PFSK-1 (cell line): Measurements from ENCODE around the gene CCR7.

Source experiments
- FOXP2 ChIP-seq: optimal IDR thresholded peaks from 2 replicates; pipeline ENCODE3; 2011; ENCODE audit warnings: borderline replicate concordance, control low read depth, inconsistent platforms; ENCODE audit not compliant: insufficient read depth; ENCODE audit errors: extremely low read length, extremely low read depth
- POLR2AphosphoS5 ChIP-seq: IDR thresholded peaks from 2 replicates; pipeline ENCODE4 v1.6.1; 2012; ENCODE audit warnings: low read depth, mild to moderate bottlenecking, control low read depth, low read length, moderate library complexity
- REST ChIP-seq, 2 experiments: IDR thresholded peaks; 2 replicates each; pipeline versions ENCODE4 v1.6.1 to v1.8.0; 2011 to 2012; ENCODE audit warnings: low read depth in 2 of 2, low read length in 2 of 2, control low read depth in 1 of 2, inconsistent platforms in 1 of 2, mild to moderate bottlenecking in 1 of 2, moderate library complexity in 1 of 2; ENCODE audit not compliant: insufficient read depth in 1 of 2
- SIN3A ChIP-seq: IDR thresholded peaks from 2 replicates; pipeline ENCODE4 v1.6.1; 2012; ENCODE audit warnings: mild to moderate bottlenecking, low read length, moderate library complexity, borderline replicate concordance; ENCODE audit not compliant: insufficient read depth
- TAF1 ChIP-seq: IDR thresholded peaks from 2 replicates; pipeline ENCODE4 v1.6.1; 2012; ENCODE audit warnings: low read length, control low read depth, borderline replicate concordance; ENCODE audit not compliant: insufficient read depth

The CCR7 gene

GRCh38 chr17:40547079-40547784 lies 18.0 kb downstream of the CCR7 start:
- TF ChIP-seq FOXP2 (no peak), SIN3A (no peak), POLR2AphosphoS5 (no peak), REST (IDR thresholded peaks at IDR 0.05; ENCODE audit: insufficient read depth in 1 of 2, low read depth in 2 of 2, low read length in 2 of 2) (no peak), TAF1 (no peak)

- TF ChIP-seq TAF1 (no peak), POLR2AphosphoS5 (no peak), FOXP2 (no peak), SIN3A (no peak), REST (IDR thresholded peaks at IDR 0.05; ENCODE audit: insufficient read depth in 1 of 2, low read depth in 2 of 2, low read length in 2 of 2) (no peak)
Measured at GRCh38 chr17:40545660-40546059, 19.6 kb downstream of the CCR7 start.

- TF ChIP-seq REST (IDR thresholded peaks at IDR 0.05; ENCODE audit: insufficient read depth in 1 of 2, low read depth in 2 of 2, low read length in 2 of 2) (no peak), FOXP2 (peak; percentile 8)
Measured at GRCh38 chr17:40542558-40543411, 22.5 kb downstream of the CCR7 start.

- no peak for TF ChIP-seq SIN3A
- TF ChIP-seq TAF1, result no peak
Measured at GRCh38 chr17:40541873-40542557, 23.3 kb downstream of the CCR7 start.

- TF ChIP-seq POLR2AphosphoS5, result no peak
- TF ChIP-seq REST (IDR thresholded peaks at IDR 0.05; ENCODE audit: insufficient read depth in 1 of 2, low read depth in 2 of 2, low read length in 2 of 2), result no peak
- no peak for TF ChIP-seq FOXP2
- TF ChIP-seq TAF1, result no peak
- no peak for TF ChIP-seq SIN3A
Measured at GRCh38 chr17:40541060-40541872, 24.0 kb downstream of the CCR7 start.
